ENCODE measurements around the gene MT1F.

- TF ChIP-seq EZH2 (IDR thresholded peaks at IDR 0.05), result no peak
- TF ChIP-seq POLR2AphosphoS5 (IDR thresholded peaks at IDR 0.05; ENCODE audit: borderline replicate concordance, low read depth, low read length), result no peak
These were observed 6.7 kb downstream of the MT1F start for GRCh38 chr16:56664506-56664905.

All from SK-N-MC (cell line).